Measurements from ENCODE around the gene MATN1.

MATN1 gene

GRCh38 chr1:30678209-30678608 lies 45.2 kb downstream of the MATN1 start:
- H3K27ac ChIP-seq (ENCODE audit: low read depth, low read length), result no peak overlapping the region
- no peak overlapping the region for H3K4me3 ChIP-seq (ENCODE audit: low read length)
- H3K27me3 ChIP-seq (ENCODE audit: control insufficient read depth, low read length), result peaks cover 7% of the 10 kb centered on the region; the same call in 1 of the 2 replicates
- H3K9me2 ChIP-seq (replicated peaks; ENCODE audit: control insufficient read depth, low read length), result no peaks in the 10 kb centered on the region
- H4K20me1 ChIP-seq (ENCODE audit: control insufficient read depth, insufficient read depth, low read depth, low read length), result no peaks in the 10 kb centered on the region
- H3K79me2 ChIP-seq (ENCODE audit: control insufficient read depth, low read length), result no peaks in the 10 kb centered on the region
- peaks cover 19% of the 10 kb centered on the region; the same call in 1 of the 2 replicates for H3K9me3 ChIP-seq (ENCODE audit: control insufficient read depth, insufficient read depth, low read length)
- H3F3A ChIP-seq (ENCODE audit: control insufficient read depth, insufficient read depth), result no peaks in the 10 kb centered on the region
- TF ChIP-seq EZH2phosphoT487 (IDR thresholded peaks at IDR 0.05; ENCODE audit: borderline replicate concordance, low read length) (no peak), CTCF (IDR thresholded peaks at IDR 0.05; ENCODE audit: low read depth, low read length, poor library complexity, severe bottlenecking) (no peak)
- H3K4me2 ChIP-seq (ENCODE audit: low read length), result no peak overlapping the region
- H3K36me3 ChIP-seq (ENCODE audit: control insufficient read depth, low read length), result no peaks in the 10 kb centered on the region
- no peaks in the 10 kb centered on the region for H3K4me1 ChIP-seq (ENCODE audit: control insufficient read depth, low read length)

GRCh38 chr1:30677471-30677870 lies 45.9 kb downstream of the MATN1 start:
- Histone ChIP-seq H3K4me1 (ENCODE audit: control insufficient read depth, low read length) (no peaks in the 10 kb centered on the region), H3K9me3 (ENCODE audit: control insufficient read depth, insufficient read depth, low read length) (peaks cover 19% of the 10 kb centered on the region; the same call in 1 of the 2 replicates), H3K9me2 (replicated peaks; ENCODE audit: control insufficient read depth, low read length) (no peaks in the 10 kb centered on the region), H4K20me1 (ENCODE audit: control insufficient read depth, insufficient read depth, low read depth, low read length) (no peaks in the 10 kb centered on the region), H3K36me3 (ENCODE audit: control insufficient read depth, low read length) (no peaks in the 10 kb centered on the region), H3K27ac (ENCODE audit: low read depth, low read length) (no peak overlapping the region), H3K27me3 (ENCODE audit: control insufficient read depth, low read length) (0 out of 2 replicates have a peak, but pooled peaks cover 2% of the 10 kb centered on the region), H3K4me3 (ENCODE audit: low read length) (no peak overlapping the region), H3F3A (ENCODE audit: control insufficient read depth, insufficient read depth) (no peaks in the 10 kb centered on the region), H3K79me2 (ENCODE audit: control insufficient read depth, low read length) (no peaks in the 10 kb centered on the region), H3K4me2 (ENCODE audit: low read length) (no peak overlapping the region)
- TF ChIP-seq CTCF (IDR thresholded peaks at IDR 0.05; ENCODE audit: low read depth, low read length, poor library complexity, severe bottlenecking) (no peak), EZH2phosphoT487 (IDR thresholded peaks at IDR 0.05; ENCODE audit: borderline replicate concordance, low read length) (no peak)

- TF ChIP-seq CTCF (IDR thresholded peaks at IDR 0.05; ENCODE audit: low read depth, low read length, poor library complexity, severe bottlenecking) (no peak), EZH2phosphoT487 (IDR thresholded peaks at IDR 0.05; ENCODE audit: borderline replicate concordance, low read length) (no peak)
- Histone ChIP-seq H3K79me2 (ENCODE audit: control insufficient read depth, low read length) (no peaks in the 10 kb centered on the region), H3K4me1 (ENCODE audit: control insufficient read depth, low read length) (no peaks in the 10 kb centered on the region), H3K9me2 (replicated peaks; ENCODE audit: control insufficient read depth, low read length) (no peaks in the 10 kb centered on the region), H4K20me1 (ENCODE audit: control insufficient read depth, insufficient read depth, low read depth, low read length) (no peaks in the 10 kb centered on the region), H3K9me3 (ENCODE audit: control insufficient read depth, insufficient read depth, low read length) (peaks cover 19% of the 10 kb centered on the region; the same call in 1 of the 2 replicates), H3K4me3 (ENCODE audit: low read length) (no peak overlapping the region), H3F3A (ENCODE audit: control insufficient read depth, insufficient read depth) (no peaks in the 10 kb centered on the region), H3K27ac (ENCODE audit: low read depth, low read length) (no peak overlapping the region), H3K36me3 (ENCODE audit: control insufficient read depth, low read length) (no peaks in the 10 kb centered on the region), H3K4me2 (ENCODE audit: low read length) (no peak overlapping the region), H3K27me3 (ENCODE audit: control insufficient read depth, low read length) (0 out of 2 replicates have a peak, but pooled peaks cover 2% of the 10 kb centered on the region)
Observed at GRCh38 chr1:30675761-30676160, 47.6 kb downstream of the MATN1 start.
